Measurements from ENCODE around the gene MAL. TPM values are rescaled to one million over a fixed set of nuclear protein-coding genes. Genes with fewer than 3 reads are reported as not detected.

MAL gene
- total RNA-seq, 1 donor from 2014 or later, result 4.4 TPM

DNA sequence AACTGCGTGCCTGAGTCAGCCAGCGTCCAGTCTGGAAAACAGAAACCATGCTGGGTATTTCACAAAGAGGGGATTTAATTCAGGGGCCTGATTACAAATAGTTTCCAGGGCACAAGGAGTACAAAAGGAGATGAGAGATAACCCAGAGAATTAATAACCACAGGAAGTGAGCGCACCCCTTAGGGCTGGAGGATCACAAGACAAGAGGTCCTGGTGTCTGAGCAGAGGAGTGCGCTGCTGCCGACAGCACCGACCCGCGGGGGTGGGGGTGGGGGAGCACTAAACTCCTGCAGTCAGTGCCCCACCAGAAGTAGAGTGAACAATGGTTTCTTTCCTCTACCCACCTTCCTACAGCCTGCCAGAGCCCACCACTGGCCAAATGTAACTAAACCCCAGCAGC is 20.8 kb upstream of the MAL start:
- intact Hi-C loops (cut with micrococcal nuclease), result no loop called here
- no peak overlapping the region for H3K4me3 ChIP-seq

DNA sequence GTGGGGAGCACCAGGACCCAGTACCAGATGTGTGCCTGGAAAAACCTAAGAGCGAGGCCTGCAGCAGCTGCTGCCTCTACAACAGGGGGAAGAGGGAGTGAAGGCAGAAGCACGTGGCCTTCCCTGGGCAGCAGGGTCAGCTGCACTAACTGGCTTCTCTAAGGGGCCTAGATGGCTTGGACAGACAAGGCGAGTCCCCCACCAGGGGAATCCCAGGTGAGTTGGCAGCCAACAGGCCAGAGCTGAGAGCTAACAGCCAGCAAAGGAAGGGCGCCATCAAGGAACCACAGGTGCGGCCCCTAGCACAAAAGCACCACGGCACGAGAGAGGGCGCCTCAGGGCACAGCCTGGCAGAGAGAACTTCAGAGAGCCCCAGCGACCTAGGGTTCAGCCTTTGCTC is 19.8 kb upstream of the MAL start:
- no peaks in the 10 kb centered on the region for H3K36me3 ChIP-seq
- DNase-seq, result no peak
- peaks cover 9% of the 10 kb centered on the region for H3K4me1 ChIP-seq
- TF ChIP-seq, protein P1, sequence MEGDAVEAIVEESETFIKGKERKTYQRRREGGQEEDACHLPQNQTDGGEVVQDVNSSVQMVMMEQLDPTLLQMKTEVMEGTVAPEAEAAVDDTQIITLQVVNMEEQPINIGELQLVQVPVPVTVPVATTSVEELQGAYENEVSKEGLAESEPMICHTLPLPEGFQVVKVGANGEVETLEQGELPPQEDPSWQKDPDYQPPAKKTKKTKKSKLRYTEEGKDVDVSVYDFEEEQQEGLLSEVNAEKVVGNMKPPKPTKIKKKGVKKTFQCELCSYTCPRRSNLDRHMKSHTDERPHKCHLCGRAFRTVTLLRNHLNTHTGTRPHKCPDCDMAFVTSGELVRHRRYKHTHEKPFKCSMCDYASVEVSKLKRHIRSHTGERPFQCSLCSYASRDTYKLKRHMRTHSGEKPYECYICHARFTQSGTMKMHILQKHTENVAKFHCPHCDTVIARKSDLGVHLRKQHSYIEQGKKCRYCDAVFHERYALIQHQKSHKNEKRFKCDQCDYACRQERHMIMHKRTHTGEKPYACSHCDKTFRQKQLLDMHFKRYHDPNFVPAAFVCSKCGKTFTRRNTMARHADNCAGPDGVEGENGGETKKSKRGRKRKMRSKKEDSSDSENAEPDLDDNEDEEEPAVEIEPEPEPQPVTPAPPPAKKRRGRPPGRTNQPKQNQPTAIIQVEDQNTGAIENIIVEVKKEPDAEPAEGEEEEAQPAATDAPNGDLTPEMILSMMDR (IDR thresholded peaks at IDR 0.05; ENCODE audit: borderline replicate concordance), result no peak
- H3K27me3 ChIP-seq (ENCODE audit: low read depth), result peaks cover 26% of the 10 kb centered on the region
- H3K4me3 ChIP-seq, result no peak overlapping the region
- no peak overlapping the region for H3K27ac ChIP-seq (replicated peaks)
- intact Hi-C loops (cut with micrococcal nuclease), result no loop called here
- H3K9me3 ChIP-seq (replicated peaks), result no peaks in the 10 kb centered on the region

More for the DNA sequence above, 20.8 kb upstream of the MAL start:
- Histone ChIP-seq H3K36me3 (no peaks in the 10 kb centered on the region), H3K9me3 (replicated peaks) (no peaks in the 10 kb centered on the region), H3K27me3 (ENCODE audit: low read depth) (peaks cover 36% of the 10 kb centered on the region), H3K4me1 (peaks cover 9% of the 10 kb centered on the region), H3K27ac (replicated peaks) (no peak overlapping the region)
- TF ChIP-seq, protein P1 (IDR thresholded peaks at IDR 0.05; ENCODE audit: borderline replicate concordance), result no peak
- no peak for DNase-seq

DNA sequence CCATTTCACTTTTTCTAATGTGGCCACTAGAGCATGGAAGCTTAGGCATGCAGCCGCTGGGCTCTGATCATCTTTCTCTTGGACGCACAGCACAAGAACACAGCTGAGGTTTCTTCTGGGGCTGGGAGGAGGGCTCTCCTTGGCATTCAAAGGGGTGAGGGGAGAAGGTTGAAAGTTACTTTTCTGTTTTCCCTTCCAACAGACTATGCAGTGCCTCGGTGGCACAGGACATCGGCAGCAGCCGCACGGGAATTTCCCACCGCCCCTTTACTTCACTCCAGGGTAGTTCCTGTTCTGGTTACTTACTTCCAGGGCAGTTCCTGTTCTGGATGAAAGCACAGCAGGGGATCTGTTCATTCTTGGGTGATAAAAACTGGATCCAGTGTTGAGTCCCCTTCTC is 18.9 kb upstream of the MAL start:
- Histone ChIP-seq H3K27me3 (ENCODE audit: low read depth) (peaks cover 19% of the 10 kb centered on the region), H3K36me3 (no peaks in the 10 kb centered on the region), H3K4me1 (peaks cover 9% of the 10 kb centered on the region), H3K27ac (replicated peaks) (no peak overlapping the region), H3K9me3 (replicated peaks) (no peaks in the 10 kb centered on the region), H3K4me3 (no peak overlapping the region)
- TF ChIP-seq, protein P1 (IDR thresholded peaks at IDR 0.05; ENCODE audit: borderline replicate concordance), result no peak
- no peak for DNase-seq
- intact Hi-C loops (cut with micrococcal nuclease), result no loop called here

DNA sequence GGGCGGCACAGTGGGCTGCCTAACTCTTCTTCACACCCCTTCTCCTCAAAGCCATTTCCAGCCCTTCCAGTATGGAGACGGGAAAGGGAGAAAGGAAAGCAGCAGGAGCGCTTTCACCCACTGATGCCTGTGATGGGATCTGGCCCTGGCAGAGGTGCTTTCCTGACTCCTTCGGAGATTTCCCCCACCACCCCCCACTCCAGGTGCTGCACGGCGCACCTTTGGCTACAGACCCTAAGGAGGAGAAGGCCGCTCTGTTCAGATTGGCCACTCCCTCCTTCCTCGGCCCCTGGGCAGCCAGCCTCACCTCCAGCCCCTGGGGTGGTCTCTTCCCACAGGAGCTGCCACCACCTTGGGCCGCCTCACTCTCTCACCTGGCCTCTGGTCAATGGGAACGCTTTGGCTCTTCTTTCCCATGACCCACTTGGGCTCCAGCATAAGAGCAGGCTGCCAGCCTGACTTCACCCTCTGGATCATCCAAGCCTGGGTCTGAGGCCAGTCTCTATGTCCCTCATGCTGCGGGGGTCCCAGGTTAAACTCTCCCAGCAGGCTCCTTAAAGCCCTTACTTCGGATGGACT is 18.4 kb upstream of the MAL start:
- no peak overlapping the region for H3K4me3 ChIP-seq
- peak overlapping the region; percentile 76 for H3K27ac ChIP-seq (replicated peaks)
- H3K4me1 ChIP-seq, result peaks cover 9% of the 10 kb centered on the region
- DNase-seq, result no peak
- H3K36me3 ChIP-seq, result no peaks in the 10 kb centered on the region
- H3K9me3 ChIP-seq (replicated peaks), result no peaks in the 10 kb centered on the region
- peaks cover 19% of the 10 kb centered on the region for H3K27me3 ChIP-seq (ENCODE audit: low read depth)
- TF ChIP-seq, protein P1 (IDR thresholded peaks at IDR 0.05; ENCODE audit: borderline replicate concordance), result no peak
- intact Hi-C loops (cut with micrococcal nuclease), result no loop called here

DNA sequence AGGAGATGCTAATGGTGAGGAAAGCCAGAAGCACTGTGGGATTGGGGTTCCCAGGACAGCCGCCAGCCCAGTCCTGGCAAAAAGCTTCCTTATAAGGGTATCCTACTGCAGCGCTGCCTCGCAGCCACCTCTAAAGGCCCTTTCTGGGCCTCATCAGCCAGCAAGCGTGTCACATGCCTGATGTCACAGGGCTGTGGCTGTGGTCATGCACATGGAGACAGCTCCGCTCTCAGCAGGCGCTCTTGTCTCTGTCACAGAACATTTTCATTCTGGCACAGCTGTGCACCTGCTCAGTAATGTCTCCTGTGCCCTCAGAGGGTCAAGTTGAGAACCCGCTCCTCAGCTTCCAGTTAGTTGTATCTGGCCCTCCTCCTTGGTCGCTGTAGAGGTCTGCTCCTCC is 17.7 kb upstream of the MAL start:
- peaks cover 19% of the 10 kb centered on the region for H3K27me3 ChIP-seq (ENCODE audit: low read depth)
- peak; percentile 60 for DNase-seq
- TF ChIP-seq, protein P1 (IDR thresholded peaks at IDR 0.05; ENCODE audit: borderline replicate concordance), result no peak
- intact Hi-C loops (cut with micrococcal nuclease), result no loop called here
- no peaks in the 10 kb centered on the region for H3K36me3 ChIP-seq
- H3K4me1 ChIP-seq, result peaks cover 9% of the 10 kb centered on the region
- peak overlapping the region; percentile 76 for H3K27ac ChIP-seq (replicated peaks)
- no peaks in the 10 kb centered on the region for H3K9me3 ChIP-seq (replicated peaks)
- no peak overlapping the region for H3K4me3 ChIP-seq

All from left ventricle myocardium inferior (tissue), 1 donor.